PC-3 (cell line): ENCODE results near the gene CUTA. TPM values are rescaled to one million over a fixed set of nuclear protein-coding genes. Genes with fewer than 3 reads are reported as not detected.

ENCODE experiments used
- ATAC-seq: fragments of 200-7000 bp; cut with Tn5 transposase; 2 replicates; pipeline ENCODE4 v1.9.1; 2020; ENCODE audit warnings: mild to moderate bottlenecking, moderate library complexity
- BruUV-seq: library from RNA; stranded (reverse); fragments of 400-500 nt; replicated peaks from 2 replicates; lab custom pipeline; 2021; lab: Mats Ljungman, UMichigan
- CTCF ChIA-PET: fragments of 300-600 bp; sonication (Branson Sonifier 250); formaldehyde crosslinking; loops from one replicate; lab custom pipeline; 2022; ENCODE audit warnings: antibody characterized with exemption; lab: Charles Lee
- POLR2A ChIA-PET: fragments of 300-600 bp; sonication (Branson Sonifier 250); formaldehyde crosslinking; loops from one replicate; lab custom pipeline; 2022; ENCODE audit warnings: antibody characterized with exemption; ENCODE audit not compliant: unreplicated experiment; lab: Charles Lee
- DNase-seq: peaks from one replicate; pipeline ENCODE4 v3.0.0-alpha.2; 2015
- H2AFZ ChIP-seq: fragments of 300-600 bp; sonication (generic); 2 replicates; pipeline ENCODE4 v1.6.0; 2016; ENCODE audit warnings: antibody characterized with exemption, low read length
- H3F3A ChIP-seq: fragments of 300-600 bp; sonication (generic); one replicate; pipeline ENCODE4 v1.6.0; 2017; ENCODE audit warnings: antibody characterized with exemption, low read length, control low read depth, mild to moderate bottlenecking; ENCODE audit not compliant: unreplicated experiment
- H3K27ac ChIP-seq: fragments of 300-600 bp; sonication (generic); 2 replicates; pipeline ENCODE4 v1.5.1; 2016; ENCODE audit warnings: mild to moderate bottlenecking, low read length
- H3K27me3 ChIP-seq: fragments of 300-600 bp; sonication (generic); 2 replicates; pipeline ENCODE4 v1.6.1; 2016; ENCODE audit warnings: low read length, mixed read lengths
- H3K36me3 ChIP-seq: fragments of 300-600 bp; sonication (generic); 2 replicates; pipeline ENCODE4 v1.6.1; 2016; ENCODE audit warnings: low read depth, mixed run types, low read length, mixed read lengths
- H3K4me1 ChIP-seq: fragments of 300-600 bp; sonication (generic); 2 replicates; pipeline ENCODE4 v1.5.1; 2016; ENCODE audit warnings: low read length; ENCODE audit not compliant: insufficient read depth
- H3K4me2 ChIP-seq: fragments of 300-600 bp; sonication (generic); 2 replicates; pipeline ENCODE4 v1.6.0; 2016; ENCODE audit warnings: low read length
- H3K4me3 ChIP-seq: fragments of 300-600 bp; sonication (generic); 2 replicates; pipeline ENCODE4 v1.5.1; 2016; ENCODE audit warnings: mild to moderate bottlenecking, low read length, mixed read lengths
- H3K79me2 ChIP-seq: fragments of 300-600 bp; sonication (generic); 2 replicates; pipeline ENCODE4 v1.6.1; 2017; ENCODE audit warnings: low read length, mixed read lengths
- H3K9ac ChIP-seq: fragments of 300-600 bp; sonication (generic); 2 replicates; pipeline ENCODE4 v1.6.0; 2016; ENCODE audit warnings: mild to moderate bottlenecking, low read length
- H3K9me2 ChIP-seq: fragments of 300-600 bp; sonication (generic); replicated peaks from 2 replicates; pipeline ENCODE4 v1.6.1; 2016; ENCODE audit warnings: mixed run types, low read length, mixed read lengths
- H3K9me3 ChIP-seq: fragments of 300-600 bp; sonication (generic); 2 replicates; pipeline ENCODE4 v1.6.1; 2016; ENCODE audit warnings: low read length, mixed read lengths
- H4K20me1 ChIP-seq: fragments of 300-600 bp; sonication (generic); 2 replicates; pipeline ENCODE4 v1.6.1; 2016; ENCODE audit warnings: low read length, mixed read lengths
- CTCF ChIP-seq: fragments of 300-600 bp; sonication (generic); conservative IDR thresholded peaks from 2 replicates; pipeline ENCODE4 v1.5.1; 2017; ENCODE audit warnings: antibody characterized with exemption, low read depth, mild to moderate bottlenecking, low read length
- EZH2 ChIP-seq: fragments of 300-600 bp; sonication (generic); IDR thresholded peaks from one replicate; pipeline ENCODE4 v1.6.1; 2017; ENCODE audit warnings: antibody characterized with exemption, mild to moderate bottlenecking, low read length; ENCODE audit not compliant: unreplicated experiment
- EZH2phosphoT487 ChIP-seq: fragments of 300-600 bp; sonication (generic); IDR thresholded peaks from 2 replicates; pipeline ENCODE4 v1.6.1; 2018; ENCODE audit warnings: mild to moderate bottlenecking, antibody characterized with exemption, low read length, borderline replicate concordance
- intact Hi-C: fragments of 100-400 bp; cut with micrococcal nuclease; formaldehyde crosslinking; loops from 2 replicates; pipeline ENCODE4 v1.9.0; 2023
- total RNA-seq: library from RNA; depleted of rRNA; stranded (reverse); fragments of >200 nt; gene quantifications from 2 replicates; pipeline ENCODE4 v1.2.3, GENCODE V29; 2014

CUTA gene
- total RNA-seq, 1 experiment from 2014 or later = 242 TPM

GRCh38 chr6:33433001-33433543, 15.2 kb upstream of the CUTA start:
- Histone ChIP-seq H3K4me2 (no peak overlapping the region), H3K36me3 (no peaks in the 10 kb centered on the region), H3K4me3 (no peak overlapping the region), H4K20me1 (no peaks in the 10 kb centered on the region), H3K27ac (no peak overlapping the region), H3K9me3 (no peaks in the 10 kb centered on the region), H3K9ac (no peak overlapping the region), H3F3A (no peaks in the 10 kb centered on the region), H3K79me2 (no peaks in the 10 kb centered on the region), H3K9me2 (no peaks in the 10 kb centered on the region), H3K4me1 (peaks cover 8% of the 10 kb centered on the region; the same call in 1 of the 2 replicates), H2AFZ (no peak overlapping the region), H3K27me3 (no peaks in the 10 kb centered on the region)
- no TSS peak for BruUV-seq
- intact Hi-C loops = no loop called here
- no peak for TF ChIP-seq EZH2phosphoT487
- no peak for TF ChIP-seq CTCF
- no peak for DNase-seq
- ChIA-PET CTCF (no interaction called here), POLR2A (interaction anchor here (0.6 kb wide), 1 partner anchor 69 kb away, joined by 14 read pairs; no protein-coding TSS in a partner anchor)
- no peak for ATAC-seq

- no peaks in the 10 kb centered on the region for H3K36me3 ChIP-seq
- H3K27me3 ChIP-seq = no peaks in the 10 kb centered on the region
- peaks cover 9% of the 10 kb centered on the region; the same call in 1 of the 2 replicates for H3K4me1 ChIP-seq
- TF ChIP-seq EZH2 (no peak), CTCF (no peak), EZH2phosphoT487 (no peak)
- no peaks in the 10 kb centered on the region for H3K79me2 ChIP-seq
- no TSS peak for BruUV-seq
- intact Hi-C loops = no loop called here
- ATAC-seq (no peak), DNase-seq (no peak)
- no peaks in the 10 kb centered on the region for H3K9me2 ChIP-seq
- H3K27ac ChIP-seq = no peak overlapping the region
- no peaks in the 10 kb centered on the region for H3F3A ChIP-seq
- H3K9me3 ChIP-seq = no peaks in the 10 kb centered on the region
- no peak overlapping the region for H3K4me2 ChIP-seq
- H2AFZ ChIP-seq = no peak overlapping the region
- no peak overlapping the region for H3K9ac ChIP-seq
- no peak overlapping the region for H3K4me3 ChIP-seq
- POLR2A ChIA-PET = no interaction called here
- CTCF ChIA-PET = no interaction called here
- no peaks in the 10 kb centered on the region for H4K20me1 ChIP-seq
These were observed 14.6 kb upstream of the CUTA start for GRCh38 chr6:33432546-33432945.

- H3K9me3 ChIP-seq = no peaks in the 10 kb centered on the region
- H2AFZ ChIP-seq = no peak overlapping the region
- H4K20me1 ChIP-seq = no peaks in the 10 kb centered on the region
- H3K9ac ChIP-seq = no peak overlapping the region
- intact Hi-C loops = no loop called here
- H3K4me2 ChIP-seq = no peak overlapping the region
- no peak overlapping the region for H3K27ac ChIP-seq
- peaks cover 14% of the 10 kb centered on the region for H3K4me1 ChIP-seq
- no TSS peak for BruUV-seq
- H3K36me3 ChIP-seq = no peaks in the 10 kb centered on the region
- no peaks in the 10 kb centered on the region for H3K27me3 ChIP-seq
- no peak overlapping the region for H3K4me3 ChIP-seq
- DNase-seq (no peak), ATAC-seq (no peak)
- no peaks in the 10 kb centered on the region for H3K79me2 ChIP-seq
- TF ChIP-seq CTCF (no peak), EZH2phosphoT487 (no peak), EZH2 (no peak)
- POLR2A ChIA-PET = no interaction called here
- CTCF ChIA-PET = no interaction called here
- H3F3A ChIP-seq = no peaks in the 10 kb centered on the region
- no peaks in the 10 kb centered on the region for H3K9me2 ChIP-seq
These were observed 14.1 kb upstream of the CUTA start for GRCh38 chr6:33431880-33432541.
